A549 treated with CORT108297 at 1 μM for 4 hours (cell line): ENCODE data around the gene DCLK3. TPM values are rescaled to one million over a fixed set of nuclear protein-coding genes. Genes with fewer than 3 reads are reported as not detected.

Experiments
- total RNA-seq: library from RNA; stranded (reverse); fragments of 200-300 nt; extraction: Qiagen RNA extraction; gene quantifications from 5 replicates; pipeline ENCODE4 v1.2.3, GENCODE V29; 2022

Gene DCLK3
- total RNA-seq: 0.01 TPM in 1 of 5 replicates, not detected in the others

GRCh38 chr3:36763850-36764703 lies at the start of gene DCLK3:
TSS of gene DCLK3 (minus strand) at chr3:36764553. CDS start at chr3:36764263, 290 bp downstream.

Other genes starting within 250 kb of the DCLK3 start
- gene TRANK1, start 180.5 kb upstream of the DCLK3 start, total RNA-seq: 1.2 to 2.8 TPM (median 1.9 TPM) in 5 replicates
- gene EPM2AIP1, start 228.6 kb upstream of the DCLK3 start, total RNA-seq: 4.5 to 5.9 TPM (median 5.4 TPM) in 5 replicates
- 30.8 to 40.5 TPM (median 31.8 TPM) in 5 replicates for gene MLH1, start 229.0 kb upstream of the DCLK3 start, total RNA-seq